ENCODE data around the gene MSANTD2.

GRCh38 chr11:124807201-124807600 lies 7.0 kb upstream of the MSANTD2 start:
- TF ChIP-seq YY1 (IDR thresholded peaks at IDR 0.05; ENCODE audit: extremely low read depth, insufficient replicate concordance, low read depth, low read length) (no peak), RAD21 (IDR thresholded peaks at IDR 0.05; ENCODE audit: low read depth) (no peak), ELF1 (IDR thresholded peaks at IDR 0.05; ENCODE audit: borderline replicate concordance, low read depth) (no peak), POLR2A (IDR thresholded peaks at IDR 0.05; ENCODE audit: borderline replicate concordance, extremely low read depth, insufficient read depth, insufficient read length) (no peak), CTCF (IDR thresholded peaks at IDR 0.05 in 2 of 3, conservative IDR thresholded peaks at IDR 0.05 in 1 of 3; ENCODE audit: borderline replicate concordance in 1 of 3, insufficient read depth in 1 of 3, low read depth in 2 of 3, low read length in 2 of 3) (no peak), POLR2AphosphoS5 (IDR thresholded peaks at IDR 0.05; ENCODE audit: low read depth, low read length) (no peak)

Data from HCT116 (cell line).